Glomerular visceral epithelial cell (primary cell): ENCODE data around the gene NPAS3.

Experiments
- DNase-seq: peaks from one replicate; pipeline ENCODE4 v3.0.0-alpha.2; 2016; ENCODE audit errors: extremely low spot score

NPAS3 gene

GRCh38 chr14:32940066-32940651 lies 1.5 kb downstream of the NPAS3 start:
- DNase-seq: no peak

GRCh38 chr14:32940711-32941667 lies 2.3 kb downstream of the NPAS3 start:
- DNase-seq: no peak

GRCh38 chr14:32941668-32942065 lies 3.0 kb downstream of the NPAS3 start:
- DNase-seq: no peak

- no peak for DNase-seq
Measured at GRCh38 chr14:32947081-32947480, 8.4 kb downstream of the NPAS3 start.

GRCh38 chr14:32947792-32948191 lies 9.1 kb downstream of the NPAS3 start:
- DNase-seq: no peak

GRCh38 chr14:32950584-32950983 lies 11.9 kb downstream of the NPAS3 start:
- no peak for DNase-seq

GRCh38 chr14:32967421-32967820 lies 28.7 kb downstream of the NPAS3 start:
- no peak for DNase-seq

- no peak for DNase-seq
Measured at GRCh38 chr14:32968972-32969544, 30.4 kb downstream of the NPAS3 start.

GRCh38 chr14:32977913-32978312 lies 39.2 kb downstream of the NPAS3 start:
- no peak for DNase-seq

- DNase-seq: no peak
Measured at GRCh38 chr14:32978691-32979255, 40.1 kb downstream of the NPAS3 start.

GRCh38 chr14:32980178-32980901 lies 41.7 kb downstream of the NPAS3 start:
- no peak for DNase-seq

GRCh38 chr14:32980902-32981501 lies 42.3 kb downstream of the NPAS3 start:
- DNase-seq: no peak

GRCh38 chr14:32984241-32984930 lies 45.7 kb downstream of the NPAS3 start:
- no peak for DNase-seq

GRCh38 chr14:32985866-32986265 lies 47.2 kb downstream of the NPAS3 start:
- no peak for DNase-seq

- DNase-seq: no peak
Measured at GRCh38 chr14:32986791-32987540, 48.3 kb downstream of the NPAS3 start.

- DNase-seq: no peak
Measured at GRCh38 chr14:32991691-32992090, 53.0 kb downstream of the NPAS3 start.

GRCh38 chr14:32993921-32994320 lies 55.2 kb downstream of the NPAS3 start:
- no peak for DNase-seq

GRCh38 chr14:32996343-32996742 lies 57.7 kb downstream of the NPAS3 start:
- no peak for DNase-seq

GRCh38 chr14:32998433-32998832 lies 59.8 kb downstream of the NPAS3 start:
- peak; percentile 7 for DNase-seq

- no peak for DNase-seq
Measured at GRCh38 chr14:33009673-33010072, 71.0 kb downstream of the NPAS3 start.
